ENCODE measurements around the gene KLHL6. TPM values are rescaled to one million over a fixed set of nuclear protein-coding genes. Genes with fewer than 3 reads are reported as not detected.

KLHL6 gene
- total RNA-seq, 2 donors from 2014 or later = 0.33 to 0.40 TPM

GRCh38 chr3:183560607-183561006, 5.1 kb upstream of the KLHL6 start:
- H3K4me1 Mint-ChIP-seq = peaks cover 14% of the 10 kb centered on the region
- Histone ChIP-seq H3K4me3 (ENCODE audit: low read length) (no peak overlapping the region), H3K4me1 (ENCODE audit: control insufficient read depth, insufficient read depth, low read length) (peaks cover 6% of the 10 kb centered on the region), H3K9me3 (ENCODE audit: control insufficient read depth, low read length) (no peaks in the 10 kb centered on the region), H3K9ac (ENCODE audit: extremely low read depth, low read length, poor library complexity, severe bottlenecking) (no peak overlapping the region), H3K27me3 (ENCODE audit: control insufficient read depth, insufficient read depth, low read length, poor library complexity, severe bottlenecking) (no peaks in the 10 kb centered on the region), H3K27ac (ENCODE audit: low read depth, low read length) (no peak overlapping the region), H3K36me3 (ENCODE audit: control insufficient read depth, insufficient read depth, low read length) (no peaks in the 10 kb centered on the region)
- peak; percentile 67 for TF ChIP-seq CTCF (conservative IDR thresholded peaks at IDR 0.05)
- peak; percentile 72 for DNase-seq
- no peaks in the 10 kb centered on the region for H3K36me3 Mint-ChIP-seq (ENCODE audit: low read depth)
- 88 to 90% methylated on average over 8 to 9 of the region's 9 CpGs for WGBS, 2 experiments (ENCODE audit: insufficient coverage in 1 of 2, insufficient read length in 1 of 2)
- H3K27ac Mint-ChIP-seq = no peak overlapping the region
- no peaks in the 10 kb centered on the region for H3K27me3 Mint-ChIP-seq (ENCODE audit: insufficient read depth)
- no peak overlapping the region for H3K4me3 Mint-ChIP-seq
- no peaks in the 10 kb centered on the region for H3K9me3 Mint-ChIP-seq

GRCh38 chr3:183558495-183558894, 3.0 kb upstream of the KLHL6 start:
- Histone ChIP-seq H3K36me3 (ENCODE audit: control insufficient read depth, insufficient read depth, low read length) (no peaks in the 10 kb centered on the region), H3K27me3 (ENCODE audit: control insufficient read depth, insufficient read depth, low read length, poor library complexity, severe bottlenecking) (no peaks in the 10 kb centered on the region), H3K9me3 (ENCODE audit: control insufficient read depth, low read length) (no peaks in the 10 kb centered on the region), H3K9ac (ENCODE audit: extremely low read depth, low read length, poor library complexity, severe bottlenecking) (no peak overlapping the region), H3K4me1 (ENCODE audit: control insufficient read depth, insufficient read depth, low read length) (peaks cover 6% of the 10 kb centered on the region), H3K27ac (ENCODE audit: low read depth, low read length) (no peak overlapping the region), H3K4me3 (ENCODE audit: low read length) (no peak overlapping the region)
- no peak for DNase-seq
- no peaks in the 10 kb centered on the region for H3K36me3 Mint-ChIP-seq (ENCODE audit: low read depth)
- no peak overlapping the region for H3K4me3 Mint-ChIP-seq
- WGBS, 2 experiments (ENCODE audit: insufficient coverage in 1 of 2, insufficient read length in 1 of 2) = 92 to 93% methylated on average over 8 of the region's 8 CpGs
- no peaks in the 10 kb centered on the region for H3K9me3 Mint-ChIP-seq
- peaks cover 25% of the 10 kb centered on the region for H3K4me1 Mint-ChIP-seq
- H3K27me3 Mint-ChIP-seq (ENCODE audit: insufficient read depth) = no peaks in the 10 kb centered on the region
- TF ChIP-seq CTCF (conservative IDR thresholded peaks at IDR 0.05) = no peak
- no peak overlapping the region for H3K27ac Mint-ChIP-seq

GRCh38 chr3:183556722-183557121, 1.2 kb upstream of the KLHL6 start:
- no peaks in the 10 kb centered on the region for H3K36me3 Mint-ChIP-seq (ENCODE audit: low read depth)
- H3K9me3 Mint-ChIP-seq = no peaks in the 10 kb centered on the region
- H3K4me3 Mint-ChIP-seq = no peak overlapping the region
- Histone ChIP-seq H3K27ac (ENCODE audit: low read depth, low read length) (no peak overlapping the region), H3K36me3 (ENCODE audit: control insufficient read depth, insufficient read depth, low read length) (no peaks in the 10 kb centered on the region), H3K9me3 (ENCODE audit: control insufficient read depth, low read length) (no peaks in the 10 kb centered on the region), H3K4me3 (ENCODE audit: low read length) (no peak overlapping the region), H3K27me3 (ENCODE audit: control insufficient read depth, insufficient read depth, low read length, poor library complexity, severe bottlenecking) (no peaks in the 10 kb centered on the region), H3K4me1 (ENCODE audit: control insufficient read depth, insufficient read depth, low read length) (peaks cover 13% of the 10 kb centered on the region), H3K9ac (ENCODE audit: extremely low read depth, low read length, poor library complexity, severe bottlenecking) (no peak overlapping the region)
- TF ChIP-seq CTCF (conservative IDR thresholded peaks at IDR 0.05) = no peak
- WGBS, 2 experiments (ENCODE audit: insufficient coverage in 1 of 2, insufficient read length in 1 of 2) = 91 to 92% methylated on average over 4 to 5 of the region's 5 CpGs
- no peak for DNase-seq
- no peak overlapping the region for H3K27ac Mint-ChIP-seq
- H3K27me3 Mint-ChIP-seq (ENCODE audit: insufficient read depth) = no peaks in the 10 kb centered on the region
- peaks cover 34% of the 10 kb centered on the region for H3K4me1 Mint-ChIP-seq
